ENCODE measurements around the gene OPRM1. TPM values are rescaled to one million over a fixed set of nuclear protein-coding genes. Genes with fewer than 3 reads are reported as not detected.

OPRM1 gene
- total RNA-seq, 1 experiment from 2014 or later, result not detected

DNA sequence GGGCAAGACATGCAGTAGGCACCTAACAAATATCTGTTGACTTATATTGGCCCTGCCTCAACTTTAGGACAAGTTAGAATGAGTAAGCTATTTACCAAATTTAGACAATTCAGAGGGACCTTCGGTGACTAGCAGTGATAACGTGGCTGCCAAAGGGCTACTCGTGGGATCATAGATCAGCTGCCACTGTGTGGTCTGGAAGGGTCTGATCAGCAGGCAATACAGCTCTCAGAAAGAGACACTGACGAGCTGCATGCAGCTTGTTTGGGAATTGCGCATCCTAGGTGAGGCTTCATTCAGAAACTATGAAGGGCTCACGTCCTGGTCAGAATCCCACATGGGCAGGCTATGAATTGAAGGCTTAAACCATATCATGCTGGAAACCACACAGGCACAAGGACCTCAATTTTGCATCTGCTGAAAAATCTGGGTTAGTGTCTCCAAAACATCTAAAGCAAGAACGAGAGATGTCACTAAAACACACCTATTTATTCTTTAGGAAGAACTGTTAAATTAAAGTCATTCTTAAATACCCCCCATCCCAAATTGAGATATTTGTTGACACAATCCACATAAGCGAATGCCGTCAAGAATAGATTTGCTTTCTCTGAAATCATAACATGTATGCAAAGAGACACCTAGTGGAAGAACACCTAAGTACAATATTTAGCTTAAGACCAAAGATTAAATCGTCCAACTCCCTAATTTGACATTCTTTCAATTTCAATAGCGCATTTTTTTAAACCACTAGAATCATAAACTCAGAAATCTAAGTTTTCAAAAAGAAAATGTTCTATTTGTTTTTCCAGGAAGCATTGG is 238.0 kb downstream of the OPRM1 start:
- DNase-seq (ENCODE audit: low read depth, low spot score), result no peak
- H3K27me3 ChIP-seq (ENCODE audit: control insufficient read depth, insufficient read depth, low read length), result no peaks in the 10 kb centered on the region
- no peaks in the 10 kb centered on the region for H3K4me1 ChIP-seq (ENCODE audit: control insufficient read depth, insufficient read depth, low read length)
- intact Hi-C loops (cut with micrococcal nuclease; ENCODE audit: unreplicated experiment), result loop anchor here (1.0 kb wide), 1 partner anchor 121 kb away; no protein-coding TSS in a partner anchor
- ChIA-PET CTCF (interaction anchor here (0.5 to 0.6 kb wide), 2 partner anchors 11 to 784 kb away, joined by 4 read pairs; no protein-coding TSS in a partner anchor), POLR2A (no interaction called here)
- ATAC-seq, result peak; percentile 80
- no peak overlapping the region for H3K27ac ChIP-seq (ENCODE audit: low read length)
- TF ChIP-seq REST (IDR thresholded peaks at IDR 0.05; ENCODE audit: insufficient read depth in 1 of 2, low read depth in 2 of 2, low read length in 1 of 2) (no peak), SIN3A (IDR thresholded peaks at IDR 0.05; ENCODE audit: borderline replicate concordance, insufficient read depth, low read depth, low read length) (no peak), POLR2AphosphoS5 (IDR thresholded peaks at IDR 0.05; ENCODE audit: low read depth, low read length) (no peak), TCF7L2 (IDR thresholded peaks at IDR 0.05; ENCODE audit: low read depth, low read length) (no peak)
- TF ChIP-seq, protein P1, sequence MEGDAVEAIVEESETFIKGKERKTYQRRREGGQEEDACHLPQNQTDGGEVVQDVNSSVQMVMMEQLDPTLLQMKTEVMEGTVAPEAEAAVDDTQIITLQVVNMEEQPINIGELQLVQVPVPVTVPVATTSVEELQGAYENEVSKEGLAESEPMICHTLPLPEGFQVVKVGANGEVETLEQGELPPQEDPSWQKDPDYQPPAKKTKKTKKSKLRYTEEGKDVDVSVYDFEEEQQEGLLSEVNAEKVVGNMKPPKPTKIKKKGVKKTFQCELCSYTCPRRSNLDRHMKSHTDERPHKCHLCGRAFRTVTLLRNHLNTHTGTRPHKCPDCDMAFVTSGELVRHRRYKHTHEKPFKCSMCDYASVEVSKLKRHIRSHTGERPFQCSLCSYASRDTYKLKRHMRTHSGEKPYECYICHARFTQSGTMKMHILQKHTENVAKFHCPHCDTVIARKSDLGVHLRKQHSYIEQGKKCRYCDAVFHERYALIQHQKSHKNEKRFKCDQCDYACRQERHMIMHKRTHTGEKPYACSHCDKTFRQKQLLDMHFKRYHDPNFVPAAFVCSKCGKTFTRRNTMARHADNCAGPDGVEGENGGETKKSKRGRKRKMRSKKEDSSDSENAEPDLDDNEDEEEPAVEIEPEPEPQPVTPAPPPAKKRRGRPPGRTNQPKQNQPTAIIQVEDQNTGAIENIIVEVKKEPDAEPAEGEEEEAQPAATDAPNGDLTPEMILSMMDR (IDR thresholded peaks at IDR 0.05), result peak; percentile 69; the same call in 1 of the 2 replicates
- H3K9me3 ChIP-seq (ENCODE audit: control insufficient read depth, insufficient read depth, low read depth, low read length), result no peaks in the 10 kb centered on the region
- peak overlapping the region; percentile 4 to 34; a peak in 3 of 4 replicates for H3K4me3 ChIP-seq (ENCODE audit: low read depth in 2 of 2, low read length in 2 of 2)
- in situ Hi-C loops (cut with HindIII; ENCODE audit: low pct_unique_long_range_greater_than_20kb, low sequenced_read_pairs), result no loop called here
- no TSS peak for BruUV-seq (replicated peaks)
- H3K36me3 ChIP-seq (ENCODE audit: control insufficient read depth, insufficient read depth, low read length), result no peaks in the 10 kb centered on the region

DNA sequence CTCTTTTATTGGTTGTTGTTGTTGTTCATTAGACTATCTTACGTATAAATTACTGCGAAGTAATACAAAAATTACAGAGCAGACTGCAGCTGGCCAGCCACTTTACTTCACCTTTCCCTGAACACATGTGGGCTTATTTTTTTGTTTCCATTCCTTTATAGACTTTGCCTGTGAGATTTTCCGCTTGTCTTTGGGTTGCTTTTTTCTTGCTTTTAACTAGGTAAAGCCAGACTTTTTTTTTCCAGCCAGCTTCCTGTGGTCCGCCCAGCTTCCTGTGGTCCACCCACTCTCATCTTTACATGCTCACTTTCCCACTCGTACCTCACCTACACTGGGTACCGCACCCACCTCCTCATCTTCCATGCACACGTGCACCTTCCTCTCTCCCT is 238.6 kb downstream of the OPRM1 start:
- TF ChIP-seq, protein P1 (IDR thresholded peaks at IDR 0.05), result peak; percentile 41; the same call in 1 of the 2 replicates
- TF ChIP-seq REST (IDR thresholded peaks at IDR 0.05; ENCODE audit: insufficient read depth in 1 of 2, low read depth in 2 of 2, low read length in 1 of 2) (no peak), SIN3A (IDR thresholded peaks at IDR 0.05; ENCODE audit: borderline replicate concordance, insufficient read depth, low read depth, low read length) (no peak), TCF7L2 (IDR thresholded peaks at IDR 0.05; ENCODE audit: low read depth, low read length) (no peak), POLR2AphosphoS5 (IDR thresholded peaks at IDR 0.05; ENCODE audit: low read depth, low read length) (no peak)
- DNase-seq (ENCODE audit: low read depth, low spot score), result no peak
- Histone ChIP-seq H3K27me3 (ENCODE audit: control insufficient read depth, insufficient read depth, low read length) (no peaks in the 10 kb centered on the region), H3K4me3 (ENCODE audit: low read depth in 2 of 2, low read length in 2 of 2) (peak overlapping the region; percentile 4 to 34; a peak in 3 of 4 replicates), H3K4me1 (ENCODE audit: control insufficient read depth, insufficient read depth, low read length) (no peaks in the 10 kb centered on the region), H3K36me3 (ENCODE audit: control insufficient read depth, insufficient read depth, low read length) (no peaks in the 10 kb centered on the region), H3K27ac (ENCODE audit: low read length) (no peak overlapping the region; the same call in 1 of the 2 replicates), H3K9me3 (ENCODE audit: control insufficient read depth, insufficient read depth, low read depth, low read length) (no peaks in the 10 kb centered on the region)
- in situ Hi-C loops (cut with HindIII; ENCODE audit: low pct_unique_long_range_greater_than_20kb, low sequenced_read_pairs), result no loop called here
- ChIA-PET CTCF (interaction anchor here (0.5 to 0.7 kb wide), 2 partner anchors 26 to 785 kb away, joined by 4 read pairs; no protein-coding TSS in a partner anchor), POLR2A (no interaction called here)
- ATAC-seq, result peak; percentile 69
- no TSS peak for BruUV-seq (replicated peaks)
- intact Hi-C loops (cut with micrococcal nuclease; ENCODE audit: unreplicated experiment), result loop anchor here (1.0 kb wide), 1 partner anchor 121 kb away; no protein-coding TSS in a partner anchor
